ENCODE data around the gene LIPE.

LIPE gene

GRCh38 chr19:42356686-42357085, 70.5 kb downstream of the LIPE start:
- DNase-seq (ENCODE audit: low read depth), result no peak

GRCh38 chr19:42355896-42356295, 71.3 kb downstream of the LIPE start:
- DNase-seq (ENCODE audit: low read depth), result no peak

- no peak for DNase-seq (ENCODE audit: low read depth)
These were observed 73.7 kb downstream of the LIPE start for GRCh38 chr19:42353341-42354015.

GRCh38 chr19:42352301-42353259, 74.6 kb downstream of the LIPE start:
- DNase-seq (ENCODE audit: low read depth), result no peak
